ENCODE results near the gene SLC9C2. TPM values are rescaled to one million over a fixed set of nuclear protein-coding genes. Genes with fewer than 3 reads are reported as not detected.
"Not testable (repeated sequence)": the region's sequence is repeated elsewhere in the genome, so short reads cannot be mapped to it uniquely, and the experiment has no call there.

SLC9C2 gene
- polyA plus RNA-seq, 1 of the 3 experiments (the other 2 are of a cell fraction): not detected

DNA sequence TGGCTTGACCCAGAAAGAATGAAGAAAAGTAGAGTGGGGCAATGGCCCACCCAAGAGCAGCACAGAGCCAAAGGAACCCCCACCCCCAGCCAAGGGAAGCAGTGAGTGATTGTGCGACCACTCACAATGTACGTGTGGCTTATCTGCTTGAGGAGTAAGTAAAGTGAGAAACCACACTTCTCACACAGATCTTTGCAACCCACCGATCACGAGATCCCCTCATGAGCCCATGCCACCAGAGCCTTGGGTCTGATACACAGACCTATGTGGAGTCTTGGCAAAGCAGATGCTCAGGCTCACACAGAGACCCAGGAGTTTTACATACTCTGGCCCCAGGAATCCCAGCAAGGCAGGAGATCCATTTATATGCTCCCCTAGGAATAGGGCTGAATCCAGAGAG is 14.0 kb upstream of the SLC9C2 start:
- no peak overlapping the region for H3K9ac ChIP-seq
- POLR2A ChIA-PET: no interaction called here
- H2AFZ ChIP-seq (ENCODE audit: low read depth): no peak overlapping the region
- CTCF ChIA-PET: no interaction called here
- no peaks in the 10 kb centered on the region for H3K36me3 ChIP-seq (replicated peaks in 1 of 2; ENCODE audit: control insufficient read depth in 1 of 2, insufficient read depth in 2 of 2, low read length in 1 of 2)
- no peaks in the 10 kb centered on the region for H3K4me1 ChIP-seq (ENCODE audit: control insufficient read depth in 1 of 2, insufficient read depth in 2 of 2, low read depth in 1 of 2, low read length in 1 of 2)
- no peaks in the 10 kb centered on the region for H4K20me1 ChIP-seq (ENCODE audit: insufficient read depth)
- no peak overlapping the region for H3K4me3 ChIP-seq (ENCODE audit: low read depth in 2 of 2, low read length in 1 of 2)
- H3K4me2 ChIP-seq: no peak overlapping the region
- no peak for TF ChIP-seq CTCF (IDR thresholded peaks at IDR 0.05)
- TF ChIP-seq SIN3A (IDR thresholded peaks at IDR 0.05; ENCODE audit: borderline replicate concordance, low read depth, low read length): no peak
- no peaks in the 10 kb centered on the region for H3K79me2 ChIP-seq (ENCODE audit: insufficient read depth)
- H3F3A ChIP-seq (replicated peaks; ENCODE audit: insufficient read depth): no peaks in the 10 kb centered on the region
- H3K27me3 ChIP-seq (ENCODE audit: insufficient read depth): no peaks in the 10 kb centered on the region
- H3K9me3 ChIP-seq: no peaks in the 10 kb centered on the region
- no peak overlapping the region for H3K27ac ChIP-seq (ENCODE audit: low read depth in 2 of 2, low read length in 1 of 2)
- DNase-seq: no peak
- no peaks in the 10 kb centered on the region for H3K9me2 ChIP-seq
- WGBS (ENCODE audit: low lambda C conversion rate): 70% methylated on average over 3 of the region's 4 CpGs

DNA sequence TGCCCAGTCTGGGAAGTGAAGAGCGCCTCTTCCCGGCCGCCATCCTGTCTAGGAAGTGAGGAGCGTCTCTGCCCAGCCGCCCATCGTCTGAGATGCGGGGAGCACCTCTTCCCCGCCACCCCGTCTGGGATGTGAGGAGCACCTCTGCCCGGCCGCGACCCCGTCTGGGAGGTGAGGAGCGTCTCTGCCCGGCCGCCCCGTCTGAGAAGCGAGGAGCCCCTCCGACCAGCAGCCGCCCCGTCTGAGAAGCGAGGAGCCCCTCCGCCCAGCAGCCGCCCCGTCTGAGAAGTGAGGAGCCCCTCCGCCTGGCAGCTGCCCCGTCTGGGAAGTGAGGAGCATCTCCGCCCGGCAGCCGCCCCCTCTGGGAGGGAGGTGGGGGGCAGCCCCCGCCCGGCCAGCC is 10.2 kb upstream of the SLC9C2 start:
- H2AFZ ChIP-seq (ENCODE audit: low read depth); H3K9me2 ChIP-seq; H3K4me3 ChIP-seq (ENCODE audit: low read depth in 2 of 2, low read length in 1 of 2); DNase-seq; POLR2A ChIA-PET; H3K9ac ChIP-seq; H3K79me2 ChIP-seq (ENCODE audit: insufficient read depth); H3K4me1 ChIP-seq (ENCODE audit: control insufficient read depth in 1 of 2, insufficient read depth in 2 of 2, low read depth in 1 of 2, low read length in 1 of 2); H3K27ac ChIP-seq (ENCODE audit: low read depth in 2 of 2, low read length in 1 of 2); H3K4me2 ChIP-seq; H4K20me1 ChIP-seq (ENCODE audit: insufficient read depth); CTCF ChIA-PET; H3K36me3 ChIP-seq (replicated peaks in 1 of 2; ENCODE audit: control insufficient read depth in 1 of 2, insufficient read depth in 2 of 2, low read length in 1 of 2); H3K27me3 ChIP-seq (ENCODE audit: insufficient read depth); H3F3A ChIP-seq (replicated peaks; ENCODE audit: insufficient read depth); H3K9me3 ChIP-seq: not testable (repeated sequence)
- WGBS (ENCODE audit: low lambda C conversion rate): 95% methylated on average over 18 of the region's 32 CpGs

DNA sequence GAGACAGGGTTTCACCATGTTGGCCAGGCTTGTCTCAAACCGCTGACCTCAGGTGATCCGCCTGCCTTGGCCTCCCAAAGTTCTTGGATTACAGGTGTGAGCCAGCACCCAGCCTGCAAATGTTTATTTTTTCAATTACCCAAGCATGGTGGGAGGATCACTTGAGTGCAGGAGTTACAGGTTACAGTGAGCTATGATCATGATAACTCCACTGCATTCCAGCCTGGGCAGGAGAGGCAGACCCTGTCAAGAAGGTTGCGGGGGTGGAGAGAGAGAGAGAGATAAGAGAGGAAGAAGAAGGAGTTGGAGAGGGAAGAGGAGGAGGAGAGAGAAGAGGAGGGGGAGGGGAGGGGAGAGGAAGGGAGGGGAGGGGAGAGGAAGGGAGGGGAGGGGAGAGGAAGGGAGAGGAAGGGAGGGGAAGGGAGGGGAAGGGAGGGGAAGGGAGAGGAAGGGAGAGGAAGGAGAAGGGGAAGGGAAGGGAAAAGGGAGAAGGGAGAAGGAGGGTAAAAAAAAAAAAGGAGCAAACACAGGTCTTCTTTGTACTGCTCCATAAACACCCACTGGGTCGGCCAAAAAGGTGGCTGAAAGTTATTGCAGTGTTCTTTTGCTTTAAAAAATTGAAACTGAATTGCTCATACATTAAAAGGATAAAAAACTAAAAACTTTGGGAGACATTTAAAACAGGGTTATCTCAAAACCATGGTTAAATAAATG is 5.8 kb upstream of the SLC9C2 start:
- H4K20me1 ChIP-seq (ENCODE audit: insufficient read depth): no peaks in the 10 kb centered on the region
- TF ChIP-seq RAD21 (IDR thresholded peaks at IDR 0.05; ENCODE audit: low read length) (no peak), RCOR1 (IDR thresholded peaks at IDR 0.05; ENCODE audit: low read length) (no peak), NRF1 (IDR thresholded peaks at IDR 0.05; ENCODE audit: low read depth, low read length) (no peak), RXRA (IDR thresholded peaks at IDR 0.05; ENCODE audit: borderline replicate concordance, low read depth) (no peak), EP300 (IDR thresholded peaks at IDR 0.05; ENCODE audit: borderline replicate concordance in 1 of 2, low read depth in 1 of 2, low read length in 1 of 2) (no peak), MAX (IDR thresholded peaks at IDR 0.05; ENCODE audit: low read depth) (no peak), PBX3 (IDR thresholded peaks at IDR 0.05) (no peak), MXI1 (IDR thresholded peaks at IDR 0.05; ENCODE audit: low read depth, low read length) (no peak), GATA2 (CRISPR knock-in tag; IDR thresholded peaks at IDR 0.05) (no peak), SIN3A (IDR thresholded peaks at IDR 0.05; ENCODE audit: borderline replicate concordance, low read depth, low read length) (no peak), USF1 (IDR thresholded peaks at IDR 0.05; ENCODE audit: borderline replicate concordance, low read depth) (no peak), YY1 (IDR thresholded peaks at IDR 0.05; ENCODE audit: low read depth) (no peak)
- TF ChIP-seq, protein P1, sequence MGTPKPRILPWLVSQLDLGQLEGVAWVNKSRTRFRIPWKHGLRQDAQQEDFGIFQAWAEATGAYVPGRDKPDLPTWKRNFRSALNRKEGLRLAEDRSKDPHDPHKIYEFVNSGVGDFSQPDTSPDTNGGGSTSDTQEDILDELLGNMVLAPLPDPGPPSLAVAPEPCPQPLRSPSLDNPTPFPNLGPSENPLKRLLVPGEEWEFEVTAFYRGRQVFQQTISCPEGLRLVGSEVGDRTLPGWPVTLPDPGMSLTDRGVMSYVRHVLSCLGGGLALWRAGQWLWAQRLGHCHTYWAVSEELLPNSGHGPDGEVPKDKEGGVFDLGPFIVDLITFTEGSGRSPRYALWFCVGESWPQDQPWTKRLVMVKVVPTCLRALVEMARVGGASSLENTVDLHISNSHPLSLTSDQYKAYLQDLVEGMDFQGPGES (IDR thresholded peaks at IDR 0.05; ENCODE audit: low read depth, low read length): no peak
- H3K4me2 ChIP-seq: no peak overlapping the region
- no peaks in the 10 kb centered on the region for H3K36me3 ChIP-seq (replicated peaks in 1 of 2; ENCODE audit: control insufficient read depth in 1 of 2, insufficient read depth in 2 of 2, low read length in 1 of 2)
- no peaks in the 10 kb centered on the region for H3F3A ChIP-seq (replicated peaks; ENCODE audit: insufficient read depth)
- no peaks in the 10 kb centered on the region for H3K9me2 ChIP-seq
- CTCF ChIA-PET: interaction anchor here (0.6 kb wide), 1 partner anchor 216 kb away, joined by 3 read pairs; the partner anchor contains the start of gene DARS2
- no peak overlapping the region for H2AFZ ChIP-seq (ENCODE audit: low read depth)
- DNase-seq: no peak
- no peaks in the 10 kb centered on the region for H3K27me3 ChIP-seq (ENCODE audit: insufficient read depth)
- H3K9me3 ChIP-seq: no peaks in the 10 kb centered on the region
- H3K4me1 ChIP-seq (ENCODE audit: control insufficient read depth in 1 of 2, insufficient read depth in 2 of 2, low read depth in 1 of 2, low read length in 1 of 2): no peaks in the 10 kb centered on the region
- no peak overlapping the region for H3K4me3 ChIP-seq (ENCODE audit: low read depth in 2 of 2, low read length in 1 of 2)
- no peaks in the 10 kb centered on the region for H3K79me2 ChIP-seq (ENCODE audit: insufficient read depth)
- no peak overlapping the region for H3K27ac ChIP-seq (ENCODE audit: low read depth in 2 of 2, low read length in 1 of 2)
- POLR2A ChIA-PET: no interaction called here
- no peak overlapping the region for H3K9ac ChIP-seq
- WGBS (ENCODE audit: low lambda C conversion rate): 62% methylated on average over 3 of the region's 4 CpGs

Data from SK-N-SH (cell line).